Testis (tissue), 3 donors: ENCODE data around the gene OR6B3. TPM values are rescaled to one million over a fixed set of nuclear protein-coding genes. Genes with fewer than 3 reads are reported as not detected.

Experiments
- DNase-seq: peaks from one replicate; pipeline ENCODE4 v3.0.0-alpha.2; 2019
- H3K27ac ChIP-seq, 2 donors: fragments of 200-600 bp; sonication (generic); one replicate each; pipeline ENCODE4 v1.5.1; 2019
- H3K27me3 ChIP-seq: fragments of 200-600 bp; sonication (generic); one replicate; pipeline ENCODE4 v1.5.1; 2019
- H3K36me3 ChIP-seq: fragments of 200-600 bp; sonication (generic); one replicate; pipeline ENCODE4 v1.5.1; 2017; ENCODE audit warnings: low read depth; ENCODE audit errors: missing control alignments
- H3K4me1 ChIP-seq: fragments of 200-600 bp; sonication (generic); one replicate; pipeline ENCODE4 v1.5.1; 2019
- H3K4me3 ChIP-seq, 2 donors: fragments of 200-600 bp; sonication (generic); one replicate each; pipeline ENCODE4 v1.5.1; 2017 to 2019
- H3K9me3 ChIP-seq: fragments of 200-600 bp; sonication (generic); one replicate; pipeline ENCODE4 v1.5.1; 2017
- POLR2A ChIP-seq: fragments of 450-650 bp; IDR thresholded peaks from one replicate; pipeline ENCODE4 v1.6.1; 2017; ENCODE audit warnings: antibody characterized with exemption, mild to moderate bottlenecking, moderate library complexity
- WGBS, 2 donors: methylation state at CpG; one replicate each; pipeline ENCODE4 v1.1.5; 2018; 5-methylcytosine and 5-hydroxymethylcytosine counted together
- intact Hi-C: fragments of 100-400 bp; cut with DNase I; formaldehyde crosslinking; loops from one replicate; pipeline ENCODE4 v1.15.1; 2023; ENCODE audit warnings: low total_unique reads
- polyA plus RNA-seq: library from polyadenylated mRNA; stranded (reverse); fragments of 350-450 nt; fragmentation: Illumina TruSeq; extraction: RNeasy Lipid Tissue Mini Kit (QIAGEN cat#74804); gene quantifications from one replicate; pipeline ENCODE4 v1.2.3, GENCODE V29; 2014; ENCODE audit warnings: low read depth, low replicate concordance; ENCODE audit not compliant: insufficient read depth
- total RNA-seq, 2 donors: library from RNA; depleted of rRNA; stranded (reverse); fragments of >200 nt; gene quantifications; one replicate each; pipeline ENCODE4 v1.2.3, GENCODE V29; 2016
- TF ChIP-seq, protein P1 (sequence below), 3 experiments: fragments of 450-650 bp in 2 of 3; fragments of 200-600 bp in 1 of 3; sonication (generic) in 1 of 3; IDR thresholded peaks; one replicate each; pipeline ENCODE4 v1.5.1; 2016 to 2019; ENCODE audit warnings: antibody characterized with exemption in 3 of 3, mild to moderate bottlenecking in 2 of 3, moderate library complexity in 1 of 3

The OR6B3 gene
- total and polyA plus RNA-seq, 3 donors from 2014 or later: 0.80 to 1.4 (median 1.0) TPM

DNA sequence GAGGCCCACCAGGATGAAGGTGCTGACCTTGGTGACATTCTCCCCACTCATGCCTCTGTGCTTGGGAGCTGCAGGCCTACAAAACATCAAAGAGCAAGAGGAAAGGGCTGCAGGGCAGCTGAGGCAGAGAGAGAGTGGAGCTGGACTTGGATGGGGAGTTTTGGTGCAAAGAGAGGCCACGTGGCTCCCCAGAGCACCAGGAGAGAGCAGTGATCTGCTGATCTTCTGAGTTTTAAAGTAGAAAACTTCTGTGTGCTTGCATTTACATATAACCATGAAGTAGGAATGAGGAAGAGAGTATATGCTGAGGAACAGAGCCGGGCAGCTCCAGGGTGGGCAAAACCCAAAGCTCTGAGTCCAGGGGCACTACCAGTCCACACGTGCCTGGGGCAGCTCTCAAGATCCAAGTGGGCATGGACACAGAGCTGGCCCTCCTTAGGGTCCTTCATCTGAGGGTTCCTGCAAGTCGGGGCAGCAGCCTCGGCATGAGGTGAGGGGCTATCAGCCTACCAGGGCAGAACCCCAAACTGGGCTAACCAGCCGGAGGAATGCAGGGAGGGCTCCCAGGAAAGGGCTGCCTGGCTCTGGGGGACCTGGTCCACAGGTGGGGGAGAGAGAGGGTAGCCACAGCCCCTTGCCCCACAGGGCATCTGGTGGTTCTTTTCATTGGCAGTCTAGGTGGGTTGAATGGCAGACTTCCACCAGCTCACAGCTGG is 22.8 kb downstream of the OR6B3 start, which contains the start of gene OR6B2:
OR6B2 (minus strand) TSS at position 51 of the 716 bp plus-strand sequence; CDS start at position 51, 0 bp downstream.
- no peaks in the 10 kb centered on the region for H3K4me1 ChIP-seq
- no peaks in the 10 kb centered on the region for H3K27me3 ChIP-seq
- no peak for DNase-seq
- intact Hi-C loops: no loop called here
- 57 to 83% methylated on average over 5 to 6 of the region's 6 CpGs for WGBS, 2 donors
- TF ChIP-seq POLR2A: no peak
- TF ChIP-seq, protein P1, sequence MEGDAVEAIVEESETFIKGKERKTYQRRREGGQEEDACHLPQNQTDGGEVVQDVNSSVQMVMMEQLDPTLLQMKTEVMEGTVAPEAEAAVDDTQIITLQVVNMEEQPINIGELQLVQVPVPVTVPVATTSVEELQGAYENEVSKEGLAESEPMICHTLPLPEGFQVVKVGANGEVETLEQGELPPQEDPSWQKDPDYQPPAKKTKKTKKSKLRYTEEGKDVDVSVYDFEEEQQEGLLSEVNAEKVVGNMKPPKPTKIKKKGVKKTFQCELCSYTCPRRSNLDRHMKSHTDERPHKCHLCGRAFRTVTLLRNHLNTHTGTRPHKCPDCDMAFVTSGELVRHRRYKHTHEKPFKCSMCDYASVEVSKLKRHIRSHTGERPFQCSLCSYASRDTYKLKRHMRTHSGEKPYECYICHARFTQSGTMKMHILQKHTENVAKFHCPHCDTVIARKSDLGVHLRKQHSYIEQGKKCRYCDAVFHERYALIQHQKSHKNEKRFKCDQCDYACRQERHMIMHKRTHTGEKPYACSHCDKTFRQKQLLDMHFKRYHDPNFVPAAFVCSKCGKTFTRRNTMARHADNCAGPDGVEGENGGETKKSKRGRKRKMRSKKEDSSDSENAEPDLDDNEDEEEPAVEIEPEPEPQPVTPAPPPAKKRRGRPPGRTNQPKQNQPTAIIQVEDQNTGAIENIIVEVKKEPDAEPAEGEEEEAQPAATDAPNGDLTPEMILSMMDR (IDR thresholded peaks at IDR 0.05): no peak
- H3K9me3 ChIP-seq: no peaks in the 10 kb centered on the region
- no peaks in the 10 kb centered on the region for H3K36me3 ChIP-seq
- H3K4me3 ChIP-seq: no peak within 1 kb of the TSS
- H3K27ac ChIP-seq: no peak within 1 kb of the TSS

DNA sequence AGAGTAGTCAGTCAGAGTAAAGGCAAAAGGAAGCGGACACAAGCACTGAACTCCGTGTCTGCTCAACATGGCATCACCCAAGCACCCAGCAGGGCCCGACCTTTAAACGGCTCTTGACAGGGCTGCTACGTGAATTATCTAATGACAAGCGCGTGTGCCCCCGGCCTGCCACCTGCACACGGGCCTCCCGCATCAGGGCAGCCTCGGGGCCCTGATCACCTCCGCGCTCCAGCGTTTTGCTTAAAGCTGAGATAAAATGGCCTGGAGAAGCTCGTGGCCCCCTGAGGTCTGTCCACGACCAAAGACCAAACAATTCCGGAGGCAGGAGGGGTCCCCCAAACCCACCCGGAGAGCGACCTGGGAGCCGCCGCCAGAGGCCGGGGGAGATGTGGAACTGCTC is 28.6 kb downstream of the OR6B3 start:
- intact Hi-C loops: no loop called here
- Histone ChIP-seq H3K36me3 (no peaks in the 10 kb centered on the region), H3K4me1 (peaks cover 13% of the 10 kb centered on the region), H3K4me3 (peak overlapping the region; percentile 96 to 97), H3K27ac (peak overlapping the region; percentile 95 to 97), H3K9me3 (no peaks in the 10 kb centered on the region), H3K27me3 (no peaks in the 10 kb centered on the region)
- TF ChIP-seq, protein P1 (IDR thresholded peaks at IDR 0.05): no peak
- no peak for TF ChIP-seq POLR2A
- DNase-seq: peak; percentile 37
- WGBS, 2 donors: 0% methylated on average over 5 to 22 of the region's 22 CpGs

DNA sequence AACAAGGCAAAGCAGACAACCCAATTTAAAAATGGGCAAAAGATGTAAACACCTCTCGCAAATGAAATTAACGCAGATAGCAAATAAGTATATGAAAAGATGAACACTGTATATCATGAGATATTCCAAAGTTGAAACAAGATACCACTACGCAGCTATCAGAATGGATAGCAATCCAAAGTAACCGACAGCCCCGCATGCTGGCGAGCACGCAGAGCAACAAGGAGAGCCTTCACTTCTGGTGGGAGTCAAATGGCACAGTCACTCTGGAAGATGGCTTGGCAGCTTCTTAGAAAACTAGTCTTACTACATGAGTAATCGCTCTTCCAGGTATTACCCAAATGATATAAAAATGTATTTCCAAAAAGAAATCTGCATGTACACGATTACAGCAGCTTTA is 29.5 kb downstream of the OR6B3 start:
- Histone ChIP-seq H3K27ac (no peak overlapping the region), H3K36me3 (no peaks in the 10 kb centered on the region), H3K4me3 (peak overlapping the region; percentile 96 to 97), H3K4me1 (peaks cover 13% of the 10 kb centered on the region), H3K9me3 (no peaks in the 10 kb centered on the region), H3K27me3 (no peaks in the 10 kb centered on the region)
- DNase-seq: peak; percentile 40
- TF ChIP-seq POLR2A: no peak
- TF ChIP-seq, protein P1 (IDR thresholded peaks at IDR 0.05): no peak
- 43% methylated on average over 9 of the region's 9 CpGs for WGBS, 2 donors
- intact Hi-C loops: no loop called here

DNA sequence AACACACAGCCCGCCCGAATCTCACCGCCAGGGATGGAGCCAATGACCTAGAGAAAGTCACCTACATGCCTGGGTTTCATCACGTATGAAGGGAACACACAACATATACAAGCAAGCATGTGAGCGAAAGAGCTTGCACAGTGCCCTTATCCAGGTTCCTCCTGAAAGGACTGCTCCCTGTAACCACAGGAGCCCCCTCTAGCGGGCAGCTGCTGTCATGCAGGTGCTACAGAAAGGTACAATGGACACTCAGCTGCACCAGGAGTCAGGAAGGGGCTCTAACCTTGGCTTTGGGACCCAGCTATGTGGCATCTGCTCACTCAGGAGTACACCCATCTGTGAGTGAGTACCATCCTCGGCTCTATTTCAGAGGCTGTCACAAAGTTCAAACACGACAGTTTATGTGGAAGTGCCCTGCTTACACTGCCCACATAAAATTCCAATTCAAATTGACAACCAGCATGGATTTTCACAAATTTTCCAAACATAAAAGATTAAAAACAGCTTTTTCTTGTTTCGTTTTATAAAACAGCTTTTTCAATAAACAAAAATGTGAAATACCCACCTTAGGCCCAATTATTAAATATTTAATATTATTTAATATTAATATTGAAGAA is 31.7 kb downstream of the OR6B3 start:
- H3K27ac ChIP-seq: no peak overlapping the region
- 52 to 66% methylated on average over 6 to 9 of the region's 9 CpGs for WGBS, 2 donors
- no peaks in the 10 kb centered on the region for H3K9me3 ChIP-seq
- no peaks in the 10 kb centered on the region for H3K27me3 ChIP-seq
- intact Hi-C loops: no loop called here
- H3K36me3 ChIP-seq: no peaks in the 10 kb centered on the region
- H3K4me3 ChIP-seq: no peak overlapping the region
- peaks cover 13% of the 10 kb centered on the region for H3K4me1 ChIP-seq
- TF ChIP-seq, protein P1 (IDR thresholded peaks at IDR 0.05): peak in 2 of 3 experiments; percentile 31 to 49
- TF ChIP-seq POLR2A: no peak
- DNase-seq: peak; percentile 76
